ENCODE measurements around the gene FMN1.

- TF ChIP-seq CTCF (IDR thresholded peaks at IDR 0.05), result no peak
- no peak for TF ChIP-seq POLR2A (IDR thresholded peaks at IDR 0.05)
These were observed 115.9 kb downstream of the FMN1 start for GRCh38 chr15:33078607-33079006.

All from esophagus squamous epithelium (tissue), 4 donors.